Measurements from ENCODE around the gene NSF.
"Not testable (repeated sequence)": the region's sequence is repeated elsewhere in the genome, so short reads cannot be mapped to it uniquely, and the experiment has no call there.

The NSF gene

DNA sequence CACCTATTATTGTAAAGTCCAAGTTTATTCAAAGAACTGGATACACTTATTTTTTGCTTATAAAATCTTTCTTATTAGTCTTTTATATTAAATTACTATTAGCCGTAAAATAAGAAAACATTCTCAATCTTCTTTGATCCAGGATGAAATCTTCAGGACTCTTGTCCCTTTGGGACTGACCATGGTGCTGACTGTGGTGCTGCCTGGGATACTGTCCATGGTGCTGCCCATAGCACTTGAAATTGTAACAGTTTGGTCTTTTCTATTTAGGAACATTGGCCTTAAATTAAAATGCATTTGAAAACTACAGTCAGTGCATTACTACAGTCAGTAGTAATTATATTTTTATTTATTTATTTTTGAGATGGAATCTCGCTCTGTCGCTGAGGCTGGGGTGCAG, 41.7 kb downstream of the NSF start:
- DNase-seq = not testable (repeated sequence)

DNA sequence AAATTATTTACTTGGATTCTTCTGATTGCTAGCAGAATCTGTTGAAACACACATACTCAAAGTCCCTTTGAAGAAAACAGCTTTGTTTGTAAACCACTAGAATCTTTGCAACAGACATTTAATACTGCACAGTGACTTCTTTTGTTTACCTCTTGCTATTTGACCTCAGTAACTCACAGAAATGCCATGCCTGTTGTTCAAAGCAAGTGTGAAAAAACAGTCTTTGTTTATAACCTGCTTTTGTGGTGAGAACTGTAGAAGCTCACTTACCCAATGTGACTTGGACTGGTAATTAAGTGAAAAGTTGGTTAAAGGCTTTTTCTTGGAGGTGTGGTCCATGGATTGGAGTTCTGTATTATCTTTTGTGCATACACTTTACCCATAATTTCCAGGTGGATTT, 44.4 kb downstream of the NSF start:
- not testable (repeated sequence) for DNase-seq

GRCh38 chr17:46641861-46642656, 51.6 kb downstream of the NSF start:
- DNase-seq = not testable (repeated sequence)

DNA sequence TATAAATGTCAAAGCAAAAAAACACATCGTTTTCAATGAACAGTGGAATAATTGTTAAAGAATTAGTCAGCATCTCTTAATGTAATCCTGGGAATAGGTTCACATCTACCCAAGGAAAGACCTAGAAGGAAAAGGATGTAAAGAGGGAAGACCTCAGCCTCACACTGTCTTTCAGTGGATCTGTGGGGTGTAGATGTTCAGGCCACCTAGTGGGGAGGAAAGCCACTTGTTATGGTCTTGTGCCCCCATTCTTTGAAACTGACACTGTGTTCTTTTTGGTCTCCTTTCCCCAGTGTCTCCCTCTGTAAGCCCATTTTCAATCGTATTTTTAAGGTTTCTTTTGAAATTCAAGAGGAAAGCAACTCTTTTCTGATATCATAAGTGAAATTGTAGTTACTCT, 56.8 kb downstream of the NSF start:
- not testable (repeated sequence) for DNase-seq

- not testable (repeated sequence) for DNase-seq
Measured at GRCh38 chr17:46647688-46648278, 57.3 kb downstream of the NSF start.

DNA sequence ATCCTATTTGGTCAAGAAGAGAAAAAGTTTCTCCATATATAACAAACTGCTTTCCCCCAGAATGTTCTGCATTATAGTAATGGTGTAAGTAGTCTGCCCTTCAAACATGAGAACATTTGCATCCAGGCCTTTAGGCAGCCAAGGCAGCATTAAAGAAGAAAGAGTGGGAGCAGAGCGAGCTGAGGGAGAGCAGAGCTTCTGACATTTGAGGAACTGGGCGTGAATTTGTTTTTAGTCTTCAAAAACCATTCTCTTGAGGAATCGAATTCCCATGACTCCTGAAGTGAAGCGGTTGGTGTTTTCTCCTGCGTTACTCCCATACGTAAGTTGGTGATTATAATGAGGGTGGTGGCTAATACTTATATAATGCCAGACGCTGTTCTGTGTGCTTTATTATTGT, 58.8 kb downstream of the NSF start:
- not testable (repeated sequence) for DNase-seq

DNA sequence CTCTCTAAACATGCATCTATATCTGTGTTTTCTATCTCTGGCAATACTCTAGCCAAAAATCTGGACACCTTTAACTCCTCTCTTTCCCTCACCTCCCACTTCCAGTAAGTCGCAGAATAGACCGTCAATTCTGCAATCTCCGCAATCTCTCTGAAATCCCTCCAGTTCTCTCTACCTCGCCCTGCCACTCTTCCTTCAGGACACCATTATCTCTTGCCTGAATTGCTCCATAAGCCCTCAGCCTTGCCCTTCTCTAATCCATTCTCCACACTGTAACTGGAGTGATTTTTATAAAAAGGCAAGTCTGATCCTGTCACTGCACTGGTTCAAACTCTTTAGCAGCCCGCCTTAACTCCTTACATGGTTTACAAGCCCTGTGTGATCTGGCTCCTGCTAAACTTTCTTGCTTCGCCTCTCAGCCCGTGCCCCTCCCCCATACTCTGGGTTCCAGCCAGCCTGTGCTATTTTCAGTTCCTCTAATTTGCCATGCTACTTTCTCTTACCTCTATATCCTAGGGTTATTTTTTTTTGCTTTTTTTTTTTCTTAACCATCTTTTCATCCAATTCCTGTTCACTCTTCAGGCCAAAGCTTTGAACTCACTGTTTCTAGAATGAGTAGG, 61.7 kb downstream of the NSF start:
- not testable (repeated sequence) for DNase-seq

GRCh38 chr17:46658235-46658634, 67.8 kb downstream of the NSF start:
- not testable (repeated sequence) for DNase-seq

- not testable (repeated sequence) for DNase-seq
Measured at GRCh38 chr17:46659702-46660101, 69.2 kb downstream of the NSF start.

DNA sequence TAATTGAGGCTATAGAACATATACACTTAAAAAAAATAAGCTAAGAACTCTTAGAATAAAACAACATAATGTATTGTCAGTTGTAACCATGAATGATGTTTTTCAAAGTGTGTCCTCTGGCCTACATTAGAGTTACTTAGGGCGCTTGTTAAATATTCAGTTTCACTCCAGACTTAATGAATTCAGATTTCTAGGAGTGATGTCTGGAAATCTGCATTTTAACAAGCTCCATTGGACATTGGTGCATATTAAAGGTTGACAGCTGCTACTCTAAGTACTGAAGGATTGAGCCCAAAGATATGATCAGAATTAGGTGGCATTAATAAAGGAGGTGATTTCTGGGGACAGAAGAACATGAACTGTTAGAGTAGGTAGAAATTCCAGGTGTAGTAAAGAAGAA, 72.7 kb downstream of the NSF start:
- DNase-seq = not testable (repeated sequence)

GRCh38 chr17:46663552-46663951, 73.1 kb downstream of the NSF start:
- DNase-seq = not testable (repeated sequence)

DNA sequence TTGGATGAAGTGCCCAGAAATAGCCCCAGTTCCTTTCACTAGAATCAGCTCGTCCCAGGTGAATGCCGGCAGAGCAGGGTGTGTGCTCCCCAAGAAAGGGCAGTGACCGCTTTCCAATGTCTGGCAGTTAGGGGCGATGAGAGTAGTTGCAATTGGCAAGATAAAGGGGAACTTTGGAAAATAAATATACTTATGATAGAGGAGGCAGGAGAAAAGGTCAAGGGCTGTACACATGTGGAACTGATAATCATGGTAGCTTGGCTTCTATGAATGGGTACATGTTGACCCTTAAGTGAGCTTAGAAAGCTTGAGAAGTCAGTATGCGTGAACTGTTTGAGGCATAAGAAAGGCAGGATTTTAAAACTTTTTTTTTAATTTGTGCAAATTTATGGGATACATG, 75.5 kb downstream of the NSF start:
- not testable (repeated sequence) for DNase-seq

DNA sequence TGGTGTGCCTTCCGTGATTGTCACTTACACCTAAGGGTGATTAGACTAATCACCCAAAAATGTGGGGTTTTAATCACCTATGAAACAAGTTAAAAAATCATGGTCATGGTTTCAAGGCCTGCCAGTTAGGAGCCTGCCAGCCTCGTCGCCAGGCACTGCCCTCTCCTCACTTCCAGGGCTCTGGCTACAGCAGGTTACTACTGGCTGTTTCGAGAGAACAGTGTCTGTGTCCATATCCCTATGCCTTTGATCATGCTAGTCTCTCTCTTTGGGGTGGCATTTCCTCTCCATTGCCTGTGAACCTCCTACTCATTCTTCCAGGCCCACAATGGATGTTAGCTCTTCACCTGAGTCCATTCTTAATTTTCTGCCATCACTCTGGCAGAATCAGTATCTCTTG, 80.3 kb downstream of the NSF start:
- not testable (repeated sequence) for DNase-seq

DNA sequence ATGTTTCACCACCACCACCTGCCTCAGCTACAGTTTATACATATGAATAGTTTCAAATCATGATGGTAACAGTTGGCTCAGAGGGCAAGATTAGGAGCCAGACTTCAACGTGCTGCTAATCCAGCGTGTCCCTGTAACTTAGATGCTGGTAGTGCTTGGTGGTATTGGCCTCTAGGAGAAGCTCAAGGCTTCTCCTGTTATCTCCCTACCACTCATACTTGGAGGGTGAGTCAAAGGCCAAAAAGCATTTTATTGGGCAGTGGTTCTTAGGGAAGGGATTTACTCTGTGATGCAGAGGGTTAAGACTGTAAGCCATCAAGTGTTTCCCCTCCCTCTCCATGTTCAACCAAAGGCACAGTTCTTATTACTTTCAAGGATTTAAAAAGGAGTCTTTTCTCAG, 82.3 kb downstream of the NSF start:
- DNase-seq = not testable (repeated sequence)

- DNase-seq = not testable (repeated sequence)
Measured at GRCh38 chr17:46677819-46678218, 87.3 kb downstream of the NSF start.

DNA sequence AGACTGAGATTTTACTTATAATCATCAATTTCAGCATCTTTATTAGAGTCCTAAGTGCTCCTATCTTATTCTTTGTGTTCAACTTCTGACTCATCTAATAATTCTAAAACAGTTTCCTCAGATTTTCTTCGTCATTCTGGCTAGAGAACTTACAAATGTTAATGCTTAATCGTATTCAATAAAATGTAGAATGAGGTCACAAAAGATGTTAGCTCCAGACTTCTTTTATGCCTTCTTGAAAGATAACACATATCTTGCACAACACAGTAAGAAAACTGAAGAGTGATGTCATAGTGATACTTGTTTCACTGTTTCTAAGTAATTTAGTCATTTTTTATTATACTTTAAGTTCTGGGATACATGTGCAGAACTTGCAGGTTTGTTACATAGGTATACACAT, 93.2 kb downstream of the NSF start:
- DNase-seq = not testable (repeated sequence)

DNA sequence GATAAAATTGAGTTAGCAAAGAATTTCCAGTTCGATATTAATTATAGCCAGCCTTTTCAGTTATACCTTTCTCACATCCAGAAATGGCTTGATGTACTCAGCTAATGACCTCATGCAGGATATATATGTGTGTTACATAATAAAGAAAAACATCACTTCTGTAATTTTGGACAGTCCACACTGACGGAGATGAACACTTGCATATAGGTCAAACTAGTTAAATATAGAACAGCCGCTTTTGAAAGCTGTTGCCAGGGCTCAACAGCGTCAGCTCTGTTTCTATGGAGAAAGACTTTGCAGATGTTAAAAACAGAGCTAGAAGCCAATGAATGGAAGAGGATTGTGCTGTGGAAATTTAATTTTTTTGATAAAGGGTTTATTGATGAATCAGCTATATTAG, 94.8 kb downstream of the NSF start:
- peak; percentile 17 for DNase-seq

- not testable (repeated sequence) for DNase-seq
Measured at GRCh38 chr17:46692196-46692595, 101.7 kb downstream of the NSF start.

DNA sequence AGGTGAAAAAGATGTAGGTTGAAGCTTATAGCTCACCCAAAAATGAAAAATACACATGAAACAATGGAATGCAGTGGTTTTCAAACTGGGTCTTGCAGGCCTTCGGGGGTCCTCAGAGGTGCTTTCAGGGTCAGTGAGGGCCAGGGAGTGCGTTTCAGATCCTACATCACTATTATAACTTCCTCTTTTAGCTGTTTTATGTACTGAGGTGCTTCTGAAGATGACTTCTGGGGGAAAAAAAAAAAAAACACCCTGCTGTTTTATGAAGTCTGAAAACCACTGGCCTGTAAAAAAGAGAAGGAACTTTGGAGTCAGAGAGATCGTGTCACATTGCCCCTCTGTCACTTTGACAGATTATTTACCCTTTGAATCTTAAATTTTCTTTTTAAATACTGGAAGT, 102.8 kb downstream of the NSF start:
- not testable (repeated sequence) for DNase-seq

DNA sequence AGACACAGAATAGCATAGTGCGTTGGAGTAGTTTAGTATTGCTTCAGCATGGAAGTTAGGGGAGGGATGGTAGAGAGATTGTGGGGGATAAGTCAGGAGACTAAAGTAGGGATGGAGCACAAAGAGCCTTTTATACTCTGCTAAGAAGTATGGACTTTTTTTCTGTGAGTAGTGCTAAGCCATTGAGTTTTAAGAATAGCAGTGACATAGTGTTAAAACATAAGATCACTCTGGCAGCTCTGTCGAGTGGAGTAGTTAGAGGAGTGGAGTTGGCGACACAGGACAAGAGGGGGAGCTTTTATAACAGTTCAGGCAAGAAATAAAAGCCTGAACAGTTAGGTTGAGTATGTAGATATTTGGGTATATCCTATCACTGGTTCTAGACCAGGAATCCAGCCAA, 106.1 kb downstream of the NSF start:
- not testable (repeated sequence) for DNase-seq

GRCh38 chr17:46699014-46699413, 108.5 kb downstream of the NSF start:
- DNase-seq = not testable (repeated sequence)

GRCh38 chr17:46717999-46718398, 127.5 kb downstream of the NSF start:
- DNase-seq = no peak

DNA sequence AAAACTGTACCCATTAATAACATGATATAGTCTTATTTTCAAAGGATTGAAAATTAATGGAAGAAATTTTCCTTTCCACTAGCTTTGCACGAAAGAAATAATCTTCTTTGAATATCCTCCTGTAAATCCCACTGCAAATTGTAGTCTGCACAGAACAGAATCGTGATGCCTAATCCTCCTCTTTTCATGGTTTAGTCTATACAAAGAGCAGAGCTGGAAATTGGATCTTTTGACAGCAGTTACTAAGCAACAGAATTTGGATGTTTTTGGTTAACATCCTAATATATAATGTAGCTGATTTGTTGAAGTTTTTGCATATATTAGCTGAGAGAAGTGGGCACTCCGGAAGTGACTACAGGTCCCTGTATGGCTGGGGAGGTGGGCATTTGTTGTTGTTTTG, 129.4 kb downstream of the NSF start:
- DNase-seq = no peak

GRCh38 chr17:46720408-46720807, 129.9 kb downstream of the NSF start:
- DNase-seq = no peak
